Activated T-cell treated with anti-CD3 and anti-CD28 coated beads, Interleukin-2, amount 50 U/mL, for 72 hours (primary cell): ENCODE data around the gene GSG1L2. TPM values are rescaled to one million over a fixed set of nuclear protein-coding genes. Genes with fewer than 3 reads are reported as not detected.
A peak's percentile ranks its signal among the peaks of the same experiment; 100 is the strongest.

Experiments used
- ATAC-seq, 2 donors: fragments of 150-1000 bp; cut with Tn5 transposase; replicated peaks in 1 of 2; 2 replicates each; pipeline ENCODE4 v1.10.0; 2021; ENCODE audit warnings: moderate library complexity in 2 of 2, mild to moderate bottlenecking in 1 of 2
- DNase-seq, 2 donors: peaks; one replicate each; pipeline ENCODE4 v3.0.0; 2021 to 2022; ENCODE audit warnings: mixed read lengths in 1 of 2
- H3K27ac Mint-ChIP-seq: one replicate; pipeline ENCODE4 v1.8.0; 2022; ENCODE audit warnings: mild to moderate bottlenecking, moderate library complexity, mixed read lengths
- H3K27me3 Mint-ChIP-seq: one replicate; pipeline ENCODE4 v1.8.0; 2022; ENCODE audit warnings: low read depth, mixed read lengths
- H3K36me3 Mint-ChIP-seq, 2 donors: one replicate each; pipeline ENCODE4 v1.8.0; 2022; ENCODE audit warnings: mixed read lengths in 2 of 2, mild to moderate bottlenecking in 1 of 2; ENCODE audit not compliant: insufficient read depth in 2 of 2
- H3K4me1 Mint-ChIP-seq: one replicate; pipeline ENCODE4 v1.8.0; 2022; ENCODE audit warnings: low read depth, mixed read lengths
- H3K4me3 Mint-ChIP-seq, 2 donors: one replicate each; pipeline ENCODE4 v1.8.0; 2022; ENCODE audit warnings: mild to moderate bottlenecking in 2 of 2, mixed read lengths in 2 of 2, moderate library complexity in 2 of 2
- H3K9me3 Mint-ChIP-seq, 2 donors: one replicate each; pipeline ENCODE4 v1.8.0; 2022; ENCODE audit warnings: mixed read lengths in 2 of 2
- total RNA-seq, 2 donors: library from RNA; stranded (reverse); gene quantifications; one replicate each; pipeline ENCODE4 v1.2.3, GENCODE V29; 2022

Gene GSG1L2
- total RNA-seq, 2 donors from 2014 or later: not detected

GRCh38 chr17:9768381-9768934 is 53.4 kb downstream of the GSG1L2 start:
- Mint-ChIP-seq H3K9me3 (no peaks in the 10 kb centered on the region), H3K4me3 (no peak overlapping the region), H3K36me3 (no peaks in the 10 kb centered on the region), H3K27ac (no peak overlapping the region), H3K27me3 (peaks cover 7% of the 10 kb centered on the region), H3K4me1 (no peaks in the 10 kb centered on the region)
- peak; percentile 39 to 75 for ATAC-seq
- DNase-seq: peak; percentile 2 to 19

GRCh38 chr17:9767432-9767991 is 54.4 kb downstream of the GSG1L2 start:
- DNase-seq (no peak), ATAC-seq (no peak)
- peaks cover 7% of the 10 kb centered on the region for H3K27me3 Mint-ChIP-seq
- H3K36me3 Mint-ChIP-seq: no peaks in the 10 kb centered on the region
- H3K4me3 Mint-ChIP-seq: no peak overlapping the region
- H3K9me3 Mint-ChIP-seq: no peaks in the 10 kb centered on the region
- no peak overlapping the region for H3K27ac Mint-ChIP-seq
- H3K4me1 Mint-ChIP-seq: no peaks in the 10 kb centered on the region

GRCh38 chr17:9766970-9767369 is 54.9 kb downstream of the GSG1L2 start:
- Mint-ChIP-seq H3K9me3 (no peaks in the 10 kb centered on the region), H3K4me1 (no peaks in the 10 kb centered on the region), H3K27ac (no peak overlapping the region), H3K4me3 (no peak overlapping the region), H3K27me3 (peaks cover 7% of the 10 kb centered on the region), H3K36me3 (no peaks in the 10 kb centered on the region)
- ATAC-seq (no peak), DNase-seq (no peak)

GRCh38 chr17:9765322-9765721 is 56.6 kb downstream of the GSG1L2 start:
- Mint-ChIP-seq H3K36me3 (no peaks in the 10 kb centered on the region), H3K27ac (no peak overlapping the region), H3K4me1 (no peaks in the 10 kb centered on the region), H3K4me3 (no peak overlapping the region), H3K27me3 (peaks cover 7% of the 10 kb centered on the region), H3K9me3 (no peaks in the 10 kb centered on the region)
- no peak for DNase-seq
- ATAC-seq: no peak

- H3K4me3 Mint-ChIP-seq: peak overlapping the region in 1 of 2 donors; percentile 2
- ATAC-seq: peak in 1 of 2 donors; percentile 55
- H3K9me3 Mint-ChIP-seq: no peaks in the 10 kb centered on the region
- DNase-seq: peak in 1 of 2 donors; percentile 15
- no peak overlapping the region for H3K27ac Mint-ChIP-seq
- no peaks in the 10 kb centered on the region for H3K4me1 Mint-ChIP-seq
- peaks cover 7% of the 10 kb centered on the region for H3K27me3 Mint-ChIP-seq
- H3K36me3 Mint-ChIP-seq: no peaks in the 10 kb centered on the region
Measured at GRCh38 chr17:9763643-9764042, 58.2 kb downstream of the GSG1L2 start.

- Mint-ChIP-seq H3K27ac (no peak overlapping the region), H3K9me3 (no peaks in the 10 kb centered on the region), H3K4me1 (no peaks in the 10 kb centered on the region), H3K36me3 (no peaks in the 10 kb centered on the region), H3K4me3 (no peak overlapping the region), H3K27me3 (peaks cover 7% of the 10 kb centered on the region)
- DNase-seq (no peak), ATAC-seq (peak; percentile 58 to 88)
Measured at GRCh38 chr17:9760266-9760665, 61.6 kb downstream of the GSG1L2 start.

- Mint-ChIP-seq H3K9me3 (no peaks in the 10 kb centered on the region), H3K27ac (no peak overlapping the region), H3K36me3 (no peaks in the 10 kb centered on the region), H3K27me3 (peaks cover 16% of the 10 kb centered on the region), H3K4me3 (no peak overlapping the region), H3K4me1 (no peaks in the 10 kb centered on the region)
- no peak for ATAC-seq
- no peak for DNase-seq
Measured at GRCh38 chr17:9755083-9755482, 66.8 kb downstream of the GSG1L2 start.

Other genes starting within 250 kb of the GSG1L2 start
- gene STX8, start 246.3 kb downstream of the GSG1L2 start, total RNA-seq: 10 to 100 TPM; 53.8 to 61.3 TPM
- gene CFAP52, start 245.4 kb downstream of the GSG1L2 start, total RNA-seq: under 1 TPM; 0.28 to 0.77 TPM
- 1 to 10 TPM in 1 of 2 donors, under 1 TPM in 1; 0.50 to 1.6 TPM for gene USP43, start 176.6 kb downstream of the GSG1L2 start, total RNA-seq
- not detected for gene DHRS7C, start 30.5 kb downstream of the GSG1L2 start, total RNA-seq
- not detected for gene GLP2R, start 3.8 kb upstream of the GSG1L2 start, total RNA-seq
- gene RCVRN, start 83.2 kb upstream of the GSG1L2 start, total RNA-seq: not detected